ENCODE results near the gene ARPC3. TPM values are rescaled to one million over a fixed set of nuclear protein-coding genes. Genes with fewer than 3 reads are reported as not detected.
"Not testable (repeated sequence)": the region's sequence is repeated elsewhere in the genome, so short reads cannot be mapped to it uniquely, and the experiment has no call there.

Gene ARPC3
- total RNA-seq, 6 experiments from 2014 or later, result 65.4 to 291 (median 101) TPM

- TF ChIP-seq POLR2A (IDR thresholded peaks at IDR 0.05) (peak; percentile 90), CTCF (IDR thresholded peaks at IDR 0.05) (no peak)
- intact Hi-C loops (cut with DNase I), result no loop called here
- H3K27me3 ChIP-seq, result no peaks in the 10 kb centered on the region
- peak overlapping the region; percentile 53 to 90 (median 80) for H3K27ac ChIP-seq
- peak overlapping the region; percentile 79 to 88 (median 79) for H3K4me3 ChIP-seq
- ATAC-seq (no peak), DNase-seq (no peak)
- H3K9me3 ChIP-seq, result no peaks in the 10 kb centered on the region
- WGBS (ENCODE audit: insufficient coverage, low coverage, low lambda C conversion rate, missing lambda C conversion rate), result under 1% methylated on average over 10 of the region's 15 CpGs
- H3K36me3 ChIP-seq, result peaks cover 0 to 21% (median 3%) of the 10 kb centered on the region in 4 donors
- peaks cover 0 to 15% (median 5%) of the 10 kb centered on the region in 4 donors for H3K4me1 ChIP-seq
Measured at GRCh38 chr12:110467847-110468213, 17.7 kb upstream of the ARPC3 start.

GRCh38 chr12:110466791-110467190 is 16.7 kb upstream of the ARPC3 start:
- ATAC-seq (no peak), DNase-seq (no peak)
- Histone ChIP-seq H3K4me3 (peak overlapping the region in 1 of 3 donors; percentile 88), H3K4me1 (peaks cover 0 to 15% (median 5%) of the 10 kb centered on the region in 4 donors), H3K27me3 (no peaks in the 10 kb centered on the region), H3K36me3 (peaks cover 0 to 27% (median 3%) of the 10 kb centered on the region in 4 donors), H3K27ac (no peak overlapping the region), H3K9me3 (no peaks in the 10 kb centered on the region)
- intact Hi-C loops (cut with DNase I), result no loop called here
- 44% methylated on average over 3 of the region's 5 CpGs for WGBS (ENCODE audit: insufficient coverage, low coverage, low lambda C conversion rate, missing lambda C conversion rate)
- TF ChIP-seq CTCF (IDR thresholded peaks at IDR 0.05) (no peak), POLR2A (IDR thresholded peaks at IDR 0.05) (no peak)

- H3K9me3 ChIP-seq; H3K27ac ChIP-seq; ATAC-seq; DNase-seq; H3K4me3 ChIP-seq; intact Hi-C loops (cut with DNase I); H3K27me3 ChIP-seq: not testable (repeated sequence)
- Histone ChIP-seq H3K36me3 (peaks cover 0 to 31% (median 3%) of the 10 kb centered on the region in 4 donors), H3K4me1 (peaks cover 0 to 15% (median 5%) of the 10 kb centered on the region in 4 donors)
- 100% methylated on average over 1 of the region's 11 CpGs for WGBS (ENCODE audit: insufficient coverage, low coverage, low lambda C conversion rate, missing lambda C conversion rate)
Measured at GRCh38 chr12:110465765-110466164, 15.6 kb upstream of the ARPC3 start.

GRCh38 chr12:110465024-110465423 is 14.9 kb upstream of the ARPC3 start:
- Histone ChIP-seq H3K27ac (no peak overlapping the region), H3K4me3 (no peak overlapping the region), H3K9me3 (no peaks in the 10 kb centered on the region), H3K36me3 (peaks cover 0 to 31% (median 3%) of the 10 kb centered on the region in 4 donors), H3K4me1 (peaks cover 0 to 15% (median 5%) of the 10 kb centered on the region in 4 donors), H3K27me3 (no peaks in the 10 kb centered on the region)
- no CpG with 5 or more reads among the region's 2 CpGs for WGBS (ENCODE audit: insufficient coverage, low coverage, low lambda C conversion rate, missing lambda C conversion rate)
- DNase-seq (no peak), ATAC-seq (no peak)
- TF ChIP-seq CTCF (IDR thresholded peaks at IDR 0.05) (no peak), POLR2A (IDR thresholded peaks at IDR 0.05) (no peak)
- intact Hi-C loops (cut with DNase I), result no loop called here

- ATAC-seq; H3K9me3 ChIP-seq; DNase-seq; H3K4me3 ChIP-seq; H3K4me1 ChIP-seq; H3K27me3 ChIP-seq; H3K27ac ChIP-seq; intact Hi-C loops (cut with DNase I): not testable (repeated sequence)
- H3K36me3 ChIP-seq, result peaks cover 0 to 41% (median 5%) of the 10 kb centered on the region in 4 donors
- 86% methylated on average over 5 of the region's 5 CpGs for WGBS (ENCODE audit: insufficient coverage, low coverage, low lambda C conversion rate, missing lambda C conversion rate)
Measured at GRCh38 chr12:110461189-110461588, 11.1 kb upstream of the ARPC3 start.
